Cardiac fibroblast (primary cell): ENCODE results near the gene CCL13.

Experiments used
- DNase-seq, 2 donors: peaks; one replicate each; pipeline versions ENCODE4 v3.0.0 to v3.0.0-alpha.2; 2010; ENCODE audit warnings: low read depth in 2 of 2
- H3K4me3 ChIP-seq, 2 donors: replicated peaks in 1 of 2; 1 replicate in 1 of 2; 2 replicates in 1 of 2; pipeline ENCODE4 v1.5.1; 2011; ENCODE audit warnings: low read depth in 2 of 2, low read length in 2 of 2, mild to moderate bottlenecking in 2 of 2, moderate library complexity in 1 of 2
- CTCF ChIP-seq: IDR thresholded peaks from one replicate; pipeline ENCODE4 v1.5.1; 2011; ENCODE audit warnings: low read depth, mild to moderate bottlenecking, low read length, inconsistent platforms

CCL13 gene

DNA sequence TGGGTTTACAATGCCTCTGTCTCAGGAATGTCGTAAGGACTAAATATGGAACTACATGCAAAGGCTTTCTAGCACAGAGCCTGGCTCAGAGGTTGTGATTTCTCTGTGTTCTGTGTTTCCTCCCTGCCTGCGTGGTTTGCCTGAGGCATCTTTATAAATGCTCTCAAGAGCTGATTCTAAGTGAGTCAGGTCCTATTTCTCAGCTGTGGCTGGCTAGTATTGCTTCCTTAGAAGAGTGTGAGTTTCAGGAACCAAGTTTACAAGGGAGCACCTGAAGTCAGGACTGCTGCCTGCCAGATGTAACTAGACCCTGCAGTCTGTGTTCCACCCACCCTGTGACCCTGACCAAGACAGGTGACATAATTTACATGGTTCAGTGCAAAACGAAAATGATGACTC is 14.7 kb downstream of the CCL13 start:
- H3K4me3 ChIP-seq: no peak overlapping the region
- DNase-seq: peak in 1 of 2 donors; percentile 36
- no peak for TF ChIP-seq CTCF

GRCh38 chr17:34371405-34372100 is 15.3 kb downstream of the CCL13 start:
- DNase-seq: no peak
- TF ChIP-seq CTCF: no peak
- no peak overlapping the region for H3K4me3 ChIP-seq

DNA sequence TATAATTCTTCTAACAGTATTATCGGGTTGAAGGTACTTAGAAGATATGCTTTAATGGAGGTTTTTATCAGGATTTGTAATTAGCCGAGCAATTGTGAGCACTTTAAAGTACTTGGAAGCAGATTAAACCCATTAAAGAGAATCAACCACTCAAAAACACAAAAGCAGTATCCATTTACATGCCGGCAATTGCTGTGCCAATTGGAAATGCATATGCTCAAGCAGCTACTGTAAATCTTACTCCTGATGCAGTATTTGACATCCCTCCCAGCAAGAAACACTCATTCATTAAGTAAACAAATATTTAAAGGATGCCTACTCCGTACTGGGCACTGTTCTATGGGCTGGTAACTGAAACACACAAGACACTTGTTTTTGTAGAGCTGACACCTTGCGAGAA is 18.2 kb downstream of the CCL13 start:
- TF ChIP-seq CTCF: no peak

GRCh38 chr17:34375426-34375997 is 19.2 kb downstream of the CCL13 start:
- H3K4me3 ChIP-seq: no peak overlapping the region
- TF ChIP-seq CTCF: no peak
- no peak for DNase-seq

More for the DNA sequence above, 18.2 kb downstream of the CCL13 start:
- no peak for DNase-seq
- no peak overlapping the region for H3K4me3 ChIP-seq

DNA sequence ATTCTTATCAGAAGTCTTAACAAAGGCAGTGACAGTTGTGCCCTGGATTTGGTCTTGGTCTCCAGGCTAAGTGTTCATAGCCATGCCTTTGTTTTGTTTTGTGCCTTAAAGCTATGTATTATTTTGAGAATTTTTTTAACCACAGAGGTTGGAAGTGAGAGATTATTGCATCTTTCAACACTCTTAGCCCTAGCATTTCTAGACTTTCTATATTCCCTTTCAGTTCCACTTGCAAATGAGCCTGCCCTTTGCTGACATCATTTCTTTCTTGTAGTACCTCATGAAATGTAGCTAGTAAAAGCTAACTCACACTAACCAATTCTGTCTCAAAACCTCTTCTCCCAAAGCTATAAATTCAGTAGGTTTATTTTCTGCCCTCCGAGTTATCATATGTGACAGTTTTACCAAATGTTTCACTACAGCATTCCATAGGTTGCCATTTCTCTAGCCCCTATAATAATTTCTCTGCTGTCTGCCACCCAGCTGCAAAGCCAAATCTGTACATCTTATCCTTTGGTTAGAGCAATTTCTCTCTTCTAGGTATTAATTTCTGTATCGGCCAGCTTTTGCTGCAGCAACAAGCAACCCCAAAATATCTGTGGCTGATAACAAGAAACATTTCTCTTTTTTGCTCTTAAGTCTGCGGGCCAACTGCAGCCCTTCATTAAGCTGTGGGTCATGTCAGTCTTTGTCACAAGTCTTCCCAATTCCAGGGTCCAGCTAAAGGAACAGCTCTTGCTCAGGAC is 21.0 kb downstream of the CCL13 start:
- no peak for DNase-seq
- no peak for TF ChIP-seq CTCF
- H3K4me3 ChIP-seq: no peak overlapping the region

DNA sequence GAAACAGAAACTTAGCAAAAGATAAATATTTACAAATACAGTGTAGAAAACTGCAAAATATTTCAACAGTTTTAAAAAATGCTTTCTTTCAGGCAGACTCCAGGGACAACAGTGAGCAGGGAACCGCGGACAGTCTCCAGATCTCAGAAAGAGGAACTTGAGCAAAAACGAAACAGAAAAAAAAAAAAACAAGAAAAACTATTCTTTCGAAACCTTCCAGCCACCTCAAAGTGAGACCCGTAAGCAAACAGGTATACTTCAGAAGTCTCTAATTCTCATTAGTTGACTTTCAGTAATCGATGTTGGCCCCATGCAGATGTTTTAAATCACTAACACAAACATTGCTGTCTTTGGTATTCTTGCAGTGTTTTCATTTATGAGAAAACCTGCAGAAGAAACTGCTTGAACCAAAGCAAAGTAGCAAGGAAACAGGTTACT is 22.4 kb downstream of the CCL13 start:
- no peak for TF ChIP-seq CTCF
- no peak overlapping the region for H3K4me3 ChIP-seq
- DNase-seq: no peak
